Right forelimb (tissue), 1 donor: ENCODE data around the gene ZYX.

ENCODE experiments used
- DNase-seq: peaks from one replicate; pipeline ENCODE4 v3.0.0-alpha.2; 2018

Gene ZYX

GRCh38 chr7:143380646-143381426 is at the start of gene ZYX:
Gene ZYX, plus strand, starts transcription at chr7:143381345. Its CDS starts 227 bp downstream, at chr7:143381572.
- DNase-seq, result peak; percentile 97

GRCh38 chr7:143334244-143334643 is 46.9 kb upstream of the ZYX start:
- no peak for DNase-seq

DNA sequence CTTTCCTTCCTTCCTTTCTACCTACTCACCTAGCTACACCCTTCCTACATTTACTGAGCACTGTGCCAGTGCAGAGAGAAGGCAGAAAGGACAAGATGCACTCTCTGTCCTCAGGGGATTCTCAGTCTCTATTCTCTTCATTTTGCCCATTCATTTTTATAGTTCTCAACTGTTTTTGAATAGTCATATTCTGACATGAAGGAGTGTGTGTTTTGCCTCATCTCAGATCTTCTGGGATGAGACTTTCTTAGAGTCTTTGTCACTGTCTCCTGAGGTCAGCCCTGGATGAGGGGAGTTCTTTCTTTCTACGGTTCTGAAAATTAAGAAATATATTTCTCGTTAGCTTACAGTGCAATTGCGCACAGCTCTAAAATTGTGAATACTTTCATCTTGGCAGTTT is 43.9 kb upstream of the ZYX start:
- DNase-seq, result no peak

DNA sequence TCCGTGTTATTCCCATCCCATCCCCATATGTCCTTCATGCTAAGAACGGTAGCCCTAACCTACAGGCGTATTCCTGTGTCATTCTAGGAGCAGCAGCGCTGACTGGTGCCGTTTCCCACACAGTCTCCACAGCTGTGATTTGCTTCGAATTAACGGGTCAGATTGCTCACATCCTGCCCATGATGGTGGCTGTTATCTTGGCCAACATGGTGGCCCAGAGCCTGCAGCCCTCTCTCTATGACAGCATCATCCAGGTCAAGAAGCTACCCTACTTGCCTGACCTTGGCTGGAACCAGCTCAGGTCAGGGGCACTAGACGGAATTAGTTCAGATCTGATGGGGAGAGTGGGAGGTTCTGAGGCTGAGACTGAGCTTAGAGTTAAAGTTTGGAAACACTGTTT is 39.3 kb upstream of the ZYX start:
- no peak for DNase-seq

GRCh38 chr7:143343596-143343995 is 37.5 kb upstream of the ZYX start:
- no peak for DNase-seq

GRCh38 chr7:143345428-143345900 is 35.7 kb upstream of the ZYX start:
- no peak for DNase-seq

- DNase-seq, result no peak
These were observed 35.1 kb upstream of the ZYX start for GRCh38 chr7:143346018-143346417.

DNA sequence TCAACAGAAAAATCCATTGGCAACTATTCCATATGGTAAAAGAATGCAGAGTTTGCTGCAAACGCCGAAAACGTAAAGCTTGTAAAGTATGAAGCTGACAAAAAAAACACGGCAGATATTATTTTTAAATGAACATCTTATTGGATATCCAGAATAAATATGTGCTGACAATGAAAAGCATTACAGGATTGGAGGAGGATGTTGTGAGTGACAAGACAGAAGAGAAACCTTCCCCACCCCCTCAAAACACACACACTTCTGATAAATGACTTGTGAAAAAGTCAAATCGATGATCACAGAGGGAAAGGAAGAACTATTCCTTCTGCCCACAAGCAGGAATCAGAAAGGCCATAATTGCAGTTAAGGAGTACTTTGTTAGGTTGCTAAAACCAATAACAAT is 33.2 kb upstream of the ZYX start:
- no peak for DNase-seq

DNA sequence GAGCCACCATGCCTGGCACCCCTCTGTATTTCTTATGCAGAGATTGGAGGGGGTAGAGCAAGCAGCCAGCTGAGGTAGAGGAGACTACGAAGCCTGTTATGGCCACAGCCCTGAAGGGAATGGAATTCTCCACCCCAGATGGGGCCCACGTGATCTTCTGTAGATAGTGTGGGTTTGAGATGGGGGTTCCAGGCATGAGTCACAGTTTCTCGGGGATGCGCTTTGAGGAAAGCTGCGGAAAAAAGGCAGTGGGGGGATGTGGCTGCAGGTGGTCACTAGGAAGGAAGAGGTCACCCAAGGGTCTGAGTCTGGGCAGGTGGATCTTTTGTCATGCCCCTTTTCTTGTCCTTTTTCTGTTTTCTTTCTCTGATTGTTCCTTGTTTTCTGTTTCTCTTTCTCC is 30.1 kb upstream of the ZYX start:
- no peak for DNase-seq

DNA sequence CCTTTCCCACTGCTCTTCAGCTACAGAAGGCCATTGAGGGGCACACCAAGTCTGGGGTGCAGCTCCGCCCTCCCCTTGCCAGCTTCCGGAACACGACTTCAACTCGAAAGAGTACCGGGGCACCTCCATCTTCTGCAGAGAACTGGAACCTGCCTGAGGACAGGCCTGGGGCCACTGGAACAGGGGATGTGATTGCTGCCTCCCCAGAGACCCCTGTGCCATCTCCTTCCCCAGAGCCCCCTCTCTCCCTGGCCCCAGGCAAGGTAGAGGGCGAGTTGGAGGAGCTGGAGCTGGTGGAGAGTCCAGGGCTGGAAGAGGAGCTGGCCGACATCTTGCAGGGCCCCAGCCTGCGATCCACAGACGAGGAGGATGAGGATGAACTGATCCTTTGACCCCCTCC is 29.6 kb upstream of the ZYX start:
- DNase-seq, result no peak

DNA sequence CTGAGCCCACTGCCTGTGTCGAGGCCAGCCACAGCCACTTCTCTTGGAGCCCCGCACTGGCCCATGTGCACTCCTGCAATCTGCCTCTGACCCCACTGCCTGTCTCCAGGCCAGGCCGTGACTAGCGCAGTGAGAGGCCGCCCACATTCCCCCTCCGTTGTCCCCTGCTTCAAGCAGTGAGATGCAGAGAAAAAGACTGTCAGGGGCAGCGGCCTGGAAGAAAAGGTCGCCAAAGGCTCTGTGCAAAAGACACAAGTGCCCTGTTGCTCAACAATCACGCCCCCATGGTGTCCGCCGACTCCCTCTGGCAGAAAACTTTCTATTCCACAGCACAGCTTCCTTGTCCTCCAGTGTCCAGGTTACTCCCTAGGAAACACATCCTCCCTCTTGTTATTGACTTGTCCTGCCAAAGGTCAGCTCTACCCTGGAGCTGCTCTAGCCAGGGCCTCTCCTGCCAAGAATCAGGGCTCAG is 28.6 kb upstream of the ZYX start:
- no peak for DNase-seq

DNA sequence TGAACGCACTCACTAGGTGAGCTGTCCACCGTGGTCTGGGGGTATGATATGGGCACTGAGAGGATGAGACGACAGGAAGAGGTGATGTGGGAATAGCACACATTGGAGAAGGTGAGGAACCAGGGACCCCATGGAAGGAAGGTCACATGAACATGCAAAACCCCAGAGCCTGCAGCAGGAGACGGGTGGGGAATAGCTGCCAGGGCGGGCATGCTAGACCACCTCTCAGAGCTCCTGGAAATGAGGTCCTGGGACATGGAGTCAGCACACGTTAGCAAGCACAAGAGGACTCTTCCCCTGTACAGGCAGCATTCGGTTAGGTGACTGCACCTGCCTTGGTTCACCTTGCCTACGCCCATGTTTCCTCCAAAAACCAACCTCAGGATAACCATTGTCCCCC is 26.8 kb upstream of the ZYX start:
- DNase-seq, result no peak

- no peak for DNase-seq
These were observed 26.2 kb upstream of the ZYX start for GRCh38 chr7:143354965-143355364.

DNA sequence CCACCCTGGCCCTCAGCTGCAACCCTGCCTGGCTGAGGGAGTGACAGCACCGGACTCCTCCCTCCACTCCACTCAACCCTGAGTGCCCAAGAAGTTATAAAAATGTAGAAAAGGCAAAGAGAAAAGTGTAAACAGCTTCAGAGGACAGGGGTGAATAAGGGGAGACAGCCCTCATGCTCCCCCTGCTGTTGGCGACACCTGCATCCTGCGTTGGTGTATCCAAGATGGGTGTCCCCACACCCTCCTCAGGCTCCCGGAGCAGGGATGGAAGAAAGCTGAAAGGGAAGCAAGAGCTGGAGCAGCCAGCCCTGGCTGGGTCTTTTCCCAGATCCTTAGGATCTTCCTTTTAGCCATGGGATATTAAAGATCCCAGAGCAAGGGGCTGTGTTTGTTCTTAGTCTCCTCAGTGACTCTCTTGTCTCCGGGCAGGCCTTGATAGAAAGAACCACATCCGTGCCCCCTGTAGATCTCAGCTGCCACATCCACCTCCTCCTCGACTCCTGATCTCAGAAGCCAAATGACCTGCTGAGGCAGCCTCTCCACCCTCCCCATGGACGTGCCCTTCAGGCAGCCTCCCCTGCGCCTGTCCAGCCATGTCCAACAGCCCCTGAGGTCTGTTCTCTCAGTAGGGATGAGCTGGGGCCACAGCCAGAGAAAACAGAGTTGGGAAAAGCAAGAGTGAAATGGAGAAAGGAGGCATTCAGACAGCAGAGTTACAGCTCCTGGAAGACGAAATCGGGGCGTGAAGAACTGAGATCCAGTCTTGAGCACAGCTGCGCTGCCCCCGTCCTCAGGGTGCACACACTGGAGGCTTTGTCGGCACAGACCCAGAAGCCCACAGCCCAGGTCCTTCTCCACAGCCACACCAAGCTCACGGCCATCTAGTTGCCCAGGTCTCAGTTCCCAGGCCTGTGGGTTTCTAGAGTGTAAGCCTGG is 25.4 kb upstream of the ZYX start:
- no peak for DNase-seq

- DNase-seq, result no peak
These were observed 24.6 kb upstream of the ZYX start for GRCh38 chr7:143356414-143357050.

DNA sequence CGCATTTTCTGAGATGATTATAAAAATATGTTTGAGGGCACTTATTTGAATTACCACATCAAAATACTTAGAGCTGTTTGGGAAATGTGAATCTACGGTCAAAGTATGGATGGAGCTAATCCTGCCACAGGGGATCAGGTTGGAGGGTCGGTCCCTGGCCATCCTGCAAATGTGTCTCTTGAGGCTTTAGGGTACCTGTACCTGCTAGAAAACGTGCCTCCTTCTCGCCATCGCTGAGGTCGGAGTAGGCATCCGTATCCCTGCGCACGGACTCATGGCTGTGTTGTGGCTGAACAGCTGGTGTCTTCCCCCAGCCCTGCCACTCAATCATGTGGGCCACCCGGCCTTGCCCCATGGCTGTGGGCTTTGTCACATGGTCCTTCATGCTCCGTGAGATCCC is 22.5 kb upstream of the ZYX start:
- no peak for DNase-seq

- no peak for DNase-seq
These were observed 21.3 kb upstream of the ZYX start for GRCh38 chr7:143359771-143360353.

DNA sequence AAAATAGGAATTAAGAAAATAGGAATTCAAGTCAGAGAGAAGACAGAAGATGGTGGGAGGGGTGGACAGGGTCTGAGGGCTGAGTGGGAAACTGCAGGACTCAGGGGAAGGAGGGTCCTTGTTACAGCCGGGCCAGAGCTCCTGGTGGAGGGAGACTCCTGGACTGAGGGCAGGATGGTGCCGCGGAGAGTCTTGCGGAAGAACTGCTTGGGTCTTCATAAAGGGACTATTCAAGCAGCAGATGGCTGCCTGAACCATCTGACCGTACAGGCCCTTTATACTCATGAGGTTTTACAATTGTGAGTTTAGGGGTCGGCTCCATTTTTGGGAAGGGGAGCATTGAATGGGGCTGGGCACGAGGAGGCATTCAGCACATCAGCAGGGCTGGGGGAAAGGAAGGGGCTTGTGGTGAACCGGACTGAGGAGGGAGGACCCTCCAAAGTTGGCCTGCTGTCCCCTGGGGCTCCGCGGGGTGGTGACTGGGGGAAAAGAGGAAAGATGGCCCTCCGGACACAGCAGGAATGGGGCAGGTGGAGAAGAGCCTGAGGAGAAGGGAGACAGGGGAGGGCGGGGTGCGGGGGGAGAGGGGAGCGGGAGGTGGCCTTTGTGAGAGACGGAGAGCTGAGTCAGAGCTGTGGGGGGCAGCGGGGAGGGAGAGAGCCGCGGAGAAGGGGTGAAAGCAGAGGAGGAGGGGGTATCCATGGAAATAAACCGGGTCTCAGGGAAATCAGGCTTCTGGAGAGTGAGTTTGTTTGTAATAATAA is 20.2 kb upstream of the ZYX start:
- DNase-seq, result no peak

- no peak for DNase-seq
These were observed 19.5 kb upstream of the ZYX start for GRCh38 chr7:143361552-143362130.

- no peak for DNase-seq
These were observed 18.8 kb upstream of the ZYX start, which contains the start of gene FAM131B for GRCh38 chr7:143362131-143363015. Gene FAM131B, minus strand, starts transcription at chr7:143362713. Its CDS starts 110 bp downstream, at chr7:143362603.
